GF-D8 (cell line): Measurements from ENCODE around the gene IGF2BP1.
"Not testable (repeated sequence)": the region's sequence is repeated elsewhere in the genome, so short reads cannot be mapped to it uniquely, and the experiment has no call there.

ENCODE experiments used
- DNase-seq: peaks from one replicate; lab custom pipeline; 2025; lab: John Stamatoyannopoulos, UW

The IGF2BP1 gene

DNA sequence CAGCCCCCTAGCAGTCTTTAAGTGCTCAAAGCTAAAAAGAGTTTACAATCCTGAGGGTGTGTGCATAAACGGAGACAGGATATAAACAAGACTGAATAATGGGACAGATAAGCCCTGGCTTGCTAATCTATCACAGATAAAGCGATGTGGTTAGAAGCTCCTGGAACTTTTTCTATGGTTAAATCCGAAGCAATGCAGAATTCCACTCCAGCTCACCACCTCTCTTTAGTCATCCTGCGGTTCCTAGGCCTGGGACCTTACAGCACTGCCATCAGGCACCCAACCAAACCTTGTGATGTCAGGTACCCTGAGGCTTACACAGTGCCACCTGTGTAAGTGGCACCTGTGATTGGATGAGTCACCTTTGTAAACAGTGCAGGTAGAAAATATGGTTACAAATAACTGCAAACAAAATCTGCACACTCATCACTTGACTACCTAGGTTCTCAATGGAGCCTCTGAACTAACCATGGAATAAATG is 103.9 kb downstream of the IGF2BP1 start:
- DNase-seq, result no peak

DNA sequence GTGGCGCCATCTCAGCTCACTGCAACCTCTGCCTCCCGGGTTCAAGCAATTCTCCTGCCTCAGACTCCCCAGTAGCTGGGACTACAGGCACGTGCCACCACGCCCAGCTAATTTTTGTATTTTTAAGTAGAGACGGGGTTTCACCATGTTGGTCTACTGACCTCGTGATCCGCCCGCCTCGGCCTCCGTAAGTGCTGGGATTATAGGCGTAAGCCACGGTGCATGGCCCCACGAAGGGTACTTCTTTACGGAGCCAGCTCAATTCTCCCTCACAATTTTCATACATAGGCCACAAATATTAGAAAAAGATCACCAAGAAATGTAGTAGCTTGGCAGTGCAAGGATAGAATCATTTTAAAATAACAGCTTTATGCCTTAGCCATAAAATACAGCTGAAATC is 106.2 kb downstream of the IGF2BP1 start:
- not testable (repeated sequence) for DNase-seq

- no peak for DNase-seq
Measured at GRCh38 chr17:49104511-49105074, 107.4 kb downstream of the IGF2BP1 start.
